Mucosa of rectum (tissue), 2 donors: ENCODE data around the gene INTS6.

ENCODE experiments used
- H3K27ac ChIP-seq, 2 donors: one replicate each; pipeline ENCODE4 v1.7.0; 2013; ENCODE audit warnings: inconsistent platforms in 2 of 2, low read depth in 2 of 2, low read length in 2 of 2
- H3K27me3 ChIP-seq, 2 donors: one replicate each; pipeline ENCODE4 v1.7.0; 2013; ENCODE audit warnings: low read length in 2 of 2; ENCODE audit not compliant: control insufficient read depth in 2 of 2, insufficient read depth in 2 of 2
- H3K36me3 ChIP-seq, 2 donors: one replicate each; pipeline ENCODE4 v1.7.0; 2013; ENCODE audit warnings: low read length in 2 of 2; ENCODE audit not compliant: control insufficient read depth in 2 of 2, insufficient read depth in 2 of 2
- H3K4me1 ChIP-seq, 2 donors: one replicate each; pipeline ENCODE4 v1.7.0; 2013; ENCODE audit warnings: low read length in 2 of 2, mild to moderate bottlenecking in 1 of 2; ENCODE audit not compliant: control insufficient read depth in 2 of 2, insufficient read depth in 2 of 2
- H3K4me3 ChIP-seq, 2 donors: one replicate each; pipeline ENCODE4 v1.7.0; 2013; ENCODE audit warnings: low read length in 2 of 2
- H3K9ac ChIP-seq, 2 donors: one replicate each; pipeline ENCODE4 v1.7.0; 2013; ENCODE audit warnings: low read length in 2 of 2, low read depth in 1 of 2, mild to moderate bottlenecking in 1 of 2
- H3K9me3 ChIP-seq, 2 donors: one replicate each; pipeline ENCODE4 v1.7.0; 2013; ENCODE audit warnings: low read length in 2 of 2; ENCODE audit not compliant: control insufficient read depth in 2 of 2
- donor health status: healthy.
- donor health status: Normal muscosa, but diverticular disease.

INTS6 gene

GRCh38 chr13:51437550-51438127 lies 15.2 kb downstream of the INTS6 start:
- no peaks in the 10 kb centered on the region for H3K4me1 ChIP-seq
- H3K9ac ChIP-seq, result no peak overlapping the region
- H3K27me3 ChIP-seq, result no peaks in the 10 kb centered on the region
- no peak overlapping the region for H3K27ac ChIP-seq
- no peak overlapping the region for H3K4me3 ChIP-seq
- no peaks in the 10 kb centered on the region for H3K9me3 ChIP-seq
- no peaks in the 10 kb centered on the region for H3K36me3 ChIP-seq

GRCh38 chr13:51435002-51435578 lies 17.7 kb downstream of the INTS6 start:
- H3K27me3 ChIP-seq, result no peaks in the 10 kb centered on the region
- H3K4me1 ChIP-seq, result no peaks in the 10 kb centered on the region
- no peaks in the 10 kb centered on the region for H3K36me3 ChIP-seq
- no peak overlapping the region for H3K4me3 ChIP-seq
- H3K9ac ChIP-seq, result no peak overlapping the region
- no peaks in the 10 kb centered on the region for H3K9me3 ChIP-seq
- H3K27ac ChIP-seq, result no peak overlapping the region

GRCh38 chr13:51432576-51432975 lies 20.3 kb downstream of the INTS6 start:
- Histone ChIP-seq H3K9ac (no peak overlapping the region), H3K9me3 (no peaks in the 10 kb centered on the region), H3K4me3 (no peak overlapping the region), H3K4me1 (no peaks in the 10 kb centered on the region), H3K27ac (no peak overlapping the region), H3K27me3 (no peaks in the 10 kb centered on the region), H3K36me3 (peaks cover 0 to 4% of the 10 kb centered on the region in 2 donors)

GRCh38 chr13:51426982-51427381 lies 25.9 kb downstream of the INTS6 start:
- no peak overlapping the region for H3K4me3 ChIP-seq
- H3K36me3 ChIP-seq, result peaks cover 3 to 6% of the 10 kb centered on the region in 2 donors
- no peak overlapping the region for H3K27ac ChIP-seq
- H3K4me1 ChIP-seq, result peaks cover 0 to 8% of the 10 kb centered on the region in 2 donors
- no peak overlapping the region for H3K9ac ChIP-seq
- no peaks in the 10 kb centered on the region for H3K27me3 ChIP-seq
- no peaks in the 10 kb centered on the region for H3K9me3 ChIP-seq

GRCh38 chr13:51425410-51426042 lies 27.3 kb downstream of the INTS6 start:
- Histone ChIP-seq H3K36me3 (peaks cover 6 to 8% of the 10 kb centered on the region in 2 donors), H3K4me3 (no peak overlapping the region), H3K9me3 (no peaks in the 10 kb centered on the region), H3K4me1 (peaks cover 0 to 8% of the 10 kb centered on the region in 2 donors), H3K27me3 (no peaks in the 10 kb centered on the region), H3K27ac (no peak overlapping the region), H3K9ac (no peak overlapping the region)

- Histone ChIP-seq H3K9ac (no peak overlapping the region), H3K27me3 (no peaks in the 10 kb centered on the region), H3K36me3 (peaks cover 2 to 8% of the 10 kb centered on the region in 2 donors), H3K9me3 (no peaks in the 10 kb centered on the region), H3K4me1 (peaks cover 0 to 8% of the 10 kb centered on the region in 2 donors), H3K4me3 (no peak overlapping the region), H3K27ac (no peak overlapping the region)
These were observed 29.1 kb downstream of the INTS6 start for GRCh38 chr13:51423766-51424165.

GRCh38 chr13:51422484-51422883 lies 30.4 kb downstream of the INTS6 start:
- Histone ChIP-seq H3K4me3 (no peak overlapping the region), H3K4me1 (peaks cover 0 to 8% of the 10 kb centered on the region in 2 donors), H3K9me3 (no peaks in the 10 kb centered on the region)

GRCh38 chr13:51420681-51421490 lies 31.9 kb downstream of the INTS6 start:
- no peak overlapping the region for H3K9ac ChIP-seq
- no peak overlapping the region for H3K27ac ChIP-seq
- peaks cover 2 to 16% of the 10 kb centered on the region in 2 donors for H3K36me3 ChIP-seq
- no peak overlapping the region for H3K4me3 ChIP-seq
- H3K9me3 ChIP-seq, result no peaks in the 10 kb centered on the region
- no peaks in the 10 kb centered on the region for H3K27me3 ChIP-seq
- H3K4me1 ChIP-seq, result no peaks in the 10 kb centered on the region

More at GRCh38 chr13:51422484-51422883, 30.4 kb downstream of the INTS6 start:
- Histone ChIP-seq H3K27ac (no peak overlapping the region), H3K36me3 (peaks cover 2 to 8% of the 10 kb centered on the region in 2 donors), H3K9ac (no peak overlapping the region), H3K27me3 (no peaks in the 10 kb centered on the region)

- Histone ChIP-seq H3K27ac (no peak overlapping the region), H3K9ac (no peak overlapping the region), H3K27me3 (no peaks in the 10 kb centered on the region), H3K4me3 (no peak overlapping the region), H3K36me3 (peaks cover 2 to 19% of the 10 kb centered on the region in 2 donors), H3K9me3 (no peaks in the 10 kb centered on the region), H3K4me1 (no peaks in the 10 kb centered on the region)
These were observed 33.7 kb downstream of the INTS6 start for GRCh38 chr13:51419001-51419636.
